Gastrocnemius medialis (tissue), 4 donors: ENCODE data around the gene ALOX5AP. TPM values are rescaled to one million over a fixed set of nuclear protein-coding genes. Genes with fewer than 3 reads are reported as not detected.
A peak's percentile ranks its signal among the peaks of the same experiment; 100 is the strongest.

Experiments used
- ATAC-seq, 2 donors: fragments of 150-250 bp; one replicate each; pipeline ENCODE4 v1.9.1; 2016
- DNase-seq, 2 donors: peaks; one replicate each; pipeline ENCODE4 v3.0.0-alpha.2; 2019
- H3K27ac ChIP-seq, 4 donors: fragments of 200-600 bp; sonication (generic); 1 replicate in 1 of 4; 2 replicates in 3 of 4; pipeline ENCODE4 v1.5.1; 2016 to 2018; ENCODE audit warnings: mild to moderate bottlenecking in 2 of 4, moderate library complexity in 1 of 4
- H3K27me3 ChIP-seq, 3 donors: fragments of 200-600 bp; sonication (generic) in 2 of 3; 1 replicate in 1 of 3; 2 replicates in 2 of 3; pipeline versions ENCODE4 v1.5.1 to v1.6.0; 2016 to 2019; ENCODE audit warnings: mild to moderate bottlenecking in 1 of 3, moderate library complexity in 1 of 3
- H3K36me3 ChIP-seq, 2 donors: fragments of 200-600 bp; sonication (generic) in 1 of 2; one replicate each; pipeline ENCODE4 v1.5.1; 2017 to 2018
- H3K4me1 ChIP-seq, 2 donors: fragments of 200-600 bp; sonication (generic) in 1 of 2; one replicate each; pipeline ENCODE4 v1.5.1; 2016 to 2017; ENCODE audit warnings: mild to moderate bottlenecking in 2 of 2
- H3K4me3 ChIP-seq, 4 donors: fragments of 200-600 bp; sonication (generic) in 3 of 4; 1 replicate in 1 of 4; 2 replicates in 3 of 4; pipeline ENCODE4 v1.5.1; 2016 to 2019; ENCODE audit warnings: mild to moderate bottlenecking in 2 of 4
- H3K9me3 ChIP-seq, 3 donors: fragments of 200-600 bp; sonication (generic) in 2 of 3; 1 replicate in 1 of 3; 2 replicates in 2 of 3; pipeline ENCODE4 v1.5.1; 2016 to 2019
- POLR2A ChIP-seq, 2 donors: fragments of 450-650 bp; IDR thresholded peaks; one replicate each; pipeline ENCODE4 v1.6.1; 2017; ENCODE audit warnings: antibody characterized with exemption in 2 of 2, mild to moderate bottlenecking in 2 of 2, moderate library complexity in 2 of 2
- in situ Hi-C, 4 donors: fragments of 200-750 bp; cut with MboI; loops; one replicate each; pipeline versions ENCODE4 v1.15.0 to v1.8.0; 2017; ENCODE audit warnings: low sequenced_read_pairs in 4 of 4
- intact Hi-C: fragments of 100-400 bp; cut with DNase I; formaldehyde crosslinking; loops from one replicate; pipeline ENCODE4 v1.15.1; 2023; ENCODE audit warnings: low total_unique reads
- total RNA-seq, 4 donors: library from RNA; depleted of rRNA; stranded (reverse); fragments of >200 nt; gene quantifications; one replicate each; pipeline versions ENCODE4 v1.1.0 to v1.2.3, GENCODE V29; 2016
- TF ChIP-seq, protein P1 (sequence below), 5 experiments: fragments of 450-650 bp in 3 of 5; fragments of 200-600 bp in 2 of 5; sonication (generic) in 2 of 5; IDR thresholded peaks in 4 of 5; conservative IDR thresholded peaks in 1 of 5; 1 replicate in 4 of 5; 2 replicates in 1 of 5; pipeline ENCODE4 v1.5.1; 2016 to 2019; ENCODE audit warnings: antibody characterized with exemption in 5 of 5, mild to moderate bottlenecking in 3 of 5, moderate library complexity in 3 of 5

The ALOX5AP gene
- total RNA-seq, 4 donors from 2014 or later = 5.3 to 9.1 (median 7.1) TPM

DNA sequence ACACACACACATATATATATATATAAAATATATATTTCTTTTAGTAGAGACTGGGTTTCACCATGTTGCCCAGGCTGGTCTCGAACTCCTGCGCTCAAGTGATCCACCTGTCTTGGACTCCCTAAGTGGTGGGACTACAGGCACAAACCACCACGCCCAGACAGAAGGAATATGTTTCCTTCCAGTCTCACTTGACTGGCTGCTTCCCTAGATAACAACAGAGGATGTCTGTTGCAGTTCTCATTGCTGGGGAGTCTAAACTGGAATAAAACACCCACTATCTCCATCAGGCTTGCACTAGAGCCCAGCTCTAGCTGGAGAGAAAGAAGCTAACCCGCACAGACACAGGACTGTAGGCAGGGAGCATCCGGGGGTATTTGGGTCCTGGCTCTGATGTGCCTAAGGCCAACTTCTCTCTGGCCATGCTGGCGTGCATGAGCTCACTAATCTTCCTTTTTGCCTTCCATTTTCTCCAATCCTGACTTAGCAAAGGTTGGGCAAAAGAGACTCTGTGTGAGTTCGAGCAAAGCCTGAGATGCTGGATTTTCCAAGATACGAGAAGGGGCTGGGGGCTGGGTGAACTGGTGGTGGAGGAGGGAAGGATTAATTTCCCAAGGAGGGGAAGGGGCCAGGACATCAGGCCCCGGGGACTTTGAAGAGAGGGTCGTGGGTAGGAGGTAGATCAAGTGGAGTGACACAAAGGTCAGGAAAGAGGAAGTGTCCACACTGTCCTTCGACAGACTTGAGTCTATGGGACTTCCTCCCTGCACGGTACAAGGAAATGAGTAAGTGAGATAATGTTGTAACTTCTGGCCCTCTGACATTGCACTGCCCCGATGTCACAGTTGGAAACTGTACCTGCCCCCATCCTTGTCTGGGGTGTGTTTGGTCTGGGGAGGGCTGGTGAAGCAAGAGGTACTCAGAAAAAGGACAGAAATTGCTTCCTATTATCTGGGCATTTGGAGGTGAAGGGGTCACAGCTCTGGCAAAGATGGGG is 22.5 kb upstream of the ALOX5AP start:
- DNase-seq (peak in 1 of 2 donors; percentile 29), ATAC-seq (peak in 1 of 2 donors; percentile 46)
- Histone ChIP-seq H3K27ac (no peak overlapping the region), H3K27me3 (no peaks in the 10 kb centered on the region), H3K36me3 (no peaks in the 10 kb centered on the region), H3K4me3 (no peak overlapping the region), H3K9me3 (no peaks in the 10 kb centered on the region), H3K4me1 (no peaks in the 10 kb centered on the region)
- TF ChIP-seq, protein P1, sequence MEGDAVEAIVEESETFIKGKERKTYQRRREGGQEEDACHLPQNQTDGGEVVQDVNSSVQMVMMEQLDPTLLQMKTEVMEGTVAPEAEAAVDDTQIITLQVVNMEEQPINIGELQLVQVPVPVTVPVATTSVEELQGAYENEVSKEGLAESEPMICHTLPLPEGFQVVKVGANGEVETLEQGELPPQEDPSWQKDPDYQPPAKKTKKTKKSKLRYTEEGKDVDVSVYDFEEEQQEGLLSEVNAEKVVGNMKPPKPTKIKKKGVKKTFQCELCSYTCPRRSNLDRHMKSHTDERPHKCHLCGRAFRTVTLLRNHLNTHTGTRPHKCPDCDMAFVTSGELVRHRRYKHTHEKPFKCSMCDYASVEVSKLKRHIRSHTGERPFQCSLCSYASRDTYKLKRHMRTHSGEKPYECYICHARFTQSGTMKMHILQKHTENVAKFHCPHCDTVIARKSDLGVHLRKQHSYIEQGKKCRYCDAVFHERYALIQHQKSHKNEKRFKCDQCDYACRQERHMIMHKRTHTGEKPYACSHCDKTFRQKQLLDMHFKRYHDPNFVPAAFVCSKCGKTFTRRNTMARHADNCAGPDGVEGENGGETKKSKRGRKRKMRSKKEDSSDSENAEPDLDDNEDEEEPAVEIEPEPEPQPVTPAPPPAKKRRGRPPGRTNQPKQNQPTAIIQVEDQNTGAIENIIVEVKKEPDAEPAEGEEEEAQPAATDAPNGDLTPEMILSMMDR (IDR thresholded peaks at IDR 0.05 in 4 of 5, conservative IDR thresholded peaks at IDR 0.05 in 1 of 5) = no peak
- no peak for TF ChIP-seq POLR2A (IDR thresholded peaks at IDR 0.05)
- intact Hi-C loops = no loop called here
- in situ Hi-C loops = no loop called here

DNA sequence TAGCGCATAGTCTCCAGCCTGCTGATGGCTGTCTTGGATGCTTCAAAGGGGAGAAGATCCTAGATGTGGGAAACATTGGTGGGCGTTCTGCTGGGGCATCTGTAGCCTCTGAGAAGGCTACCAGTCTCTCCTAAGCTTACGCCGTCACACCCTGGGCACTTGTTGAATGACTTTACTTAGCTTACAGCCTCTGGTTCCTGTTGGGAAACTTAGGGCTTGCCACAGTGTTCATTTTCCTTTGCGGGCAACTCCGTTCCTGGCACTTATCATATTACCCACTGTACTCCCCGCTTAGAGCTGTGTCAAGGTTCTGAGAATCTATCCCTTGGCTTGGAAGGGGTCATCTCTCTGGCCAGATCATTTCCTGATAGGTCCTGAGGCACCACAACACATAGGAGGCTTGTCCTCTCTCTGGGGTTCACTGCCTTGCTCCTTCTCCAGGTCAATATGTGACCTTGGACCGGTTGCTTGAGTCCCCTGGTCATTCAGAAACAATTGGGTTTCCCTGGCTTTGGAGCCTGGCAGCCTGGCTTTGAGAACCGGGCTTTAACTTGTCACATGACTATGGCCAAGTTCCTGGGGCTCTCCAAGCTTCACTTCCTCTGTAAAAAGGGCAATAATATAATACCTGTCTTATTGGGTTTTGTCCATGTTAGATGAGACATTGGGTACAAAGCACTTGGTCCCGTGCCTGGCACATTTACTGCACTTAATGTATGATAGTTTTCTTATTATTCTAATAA is 20.5 kb upstream of the ALOX5AP start:
- intact Hi-C loops = loop anchor here (1.0 kb wide), 1 partner anchor 30 kb away; no protein-coding TSS in a partner anchor
- TF ChIP-seq, protein P1 (IDR thresholded peaks at IDR 0.05 in 4 of 5, conservative IDR thresholded peaks at IDR 0.05 in 1 of 5) = no peak
- no peak for TF ChIP-seq POLR2A (IDR thresholded peaks at IDR 0.05)
- H3K4me1 ChIP-seq = no peaks in the 10 kb centered on the region
- no peak for DNase-seq
- H3K27ac ChIP-seq = no peak overlapping the region
- H3K36me3 ChIP-seq = no peaks in the 10 kb centered on the region
- no peaks in the 10 kb centered on the region for H3K9me3 ChIP-seq
- H3K4me3 ChIP-seq = no peak overlapping the region
- no peaks in the 10 kb centered on the region for H3K27me3 ChIP-seq
- ATAC-seq = no peak
- in situ Hi-C loops = no loop called here

DNA sequence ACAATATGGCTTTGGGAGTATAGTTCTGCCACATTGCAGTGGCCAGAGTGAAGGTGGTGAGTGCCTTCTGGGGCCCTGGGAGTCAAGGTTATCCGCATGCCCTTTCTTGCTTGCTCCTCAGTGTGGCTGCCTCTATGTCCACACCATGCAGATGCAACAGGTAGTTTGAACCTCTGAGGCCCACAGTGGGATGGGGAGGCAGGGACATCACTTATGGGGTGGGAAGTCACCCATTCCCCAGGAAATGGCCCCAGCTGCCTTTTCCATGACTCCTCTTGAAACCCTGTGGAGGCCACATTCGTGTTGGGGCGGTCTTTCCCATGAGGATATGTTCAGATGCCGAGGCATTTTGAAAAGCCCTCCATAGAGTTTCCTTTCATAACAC is 20.0 kb upstream of the ALOX5AP start:
- Histone ChIP-seq H3K27me3 (no peaks in the 10 kb centered on the region), H3K4me1 (no peaks in the 10 kb centered on the region), H3K4me3 (no peak overlapping the region), H3K27ac (no peak overlapping the region), H3K9me3 (no peaks in the 10 kb centered on the region), H3K36me3 (no peaks in the 10 kb centered on the region)
- intact Hi-C loops (loop anchor here (1.0 kb wide), 1 partner anchor 29 kb away; no protein-coding TSS in a partner anchor), in situ Hi-C loops (no loop called here)
- TF ChIP-seq POLR2A (IDR thresholded peaks at IDR 0.05) = no peak
- TF ChIP-seq, protein P1 (IDR thresholded peaks at IDR 0.05 in 4 of 5, conservative IDR thresholded peaks at IDR 0.05 in 1 of 5) = no peak
- no peak for ATAC-seq
- DNase-seq = no peak

DNA sequence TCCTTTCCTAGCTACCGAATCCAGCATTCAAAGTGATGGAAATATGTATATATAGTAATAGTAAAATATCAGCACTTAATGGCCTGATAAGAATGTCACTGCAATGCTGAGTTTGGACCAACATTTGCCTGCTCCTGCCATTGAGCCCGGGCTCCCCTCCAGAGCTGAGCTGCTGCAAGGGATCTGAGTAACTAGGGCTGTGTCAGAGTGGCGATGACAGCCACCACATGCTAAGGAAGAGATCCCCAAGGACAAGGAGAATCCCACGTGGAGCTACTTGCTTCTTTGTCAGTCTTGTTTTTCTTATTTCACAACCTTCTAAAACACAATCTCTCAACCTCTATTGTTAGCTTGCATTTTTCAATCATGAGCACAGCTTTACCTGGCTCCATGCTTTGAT is 19.5 kb upstream of the ALOX5AP start:
- TF ChIP-seq, protein P1 (IDR thresholded peaks at IDR 0.05 in 4 of 5, conservative IDR thresholded peaks at IDR 0.05 in 1 of 5) = no peak
- TF ChIP-seq POLR2A (IDR thresholded peaks at IDR 0.05) = no peak

More for the DNA sequence above, 19.5 kb upstream of the ALOX5AP start:
- Histone ChIP-seq H3K4me3 (no peak overlapping the region), H3K4me1 (no peaks in the 10 kb centered on the region), H3K27ac (no peak overlapping the region), H3K9me3 (no peaks in the 10 kb centered on the region), H3K27me3 (no peaks in the 10 kb centered on the region), H3K36me3 (no peaks in the 10 kb centered on the region)
- no peak for ATAC-seq
- in situ Hi-C loops (no loop called here), intact Hi-C loops (loop anchor here (1.0 kb wide), 1 partner anchor 28 kb away; no protein-coding TSS in a partner anchor)
- no peak for DNase-seq
